Activated T-helper 9 cell treated with anti-CD3 and anti-CD28 coated beads, Interleukin-2, amount 50 U/mL, for 16 hours (primary cell): Measurements from ENCODE around the gene MDN1.
"Not testable (repeated sequence)": the region's sequence is repeated elsewhere in the genome, so short reads cannot be mapped to it uniquely, and the experiment has no call there.

ENCODE experiments used
- DNase-seq: peaks from one replicate; pipeline ENCODE4 v3.0.0-alpha.2; 2020; ENCODE audit warnings: low read depth

The MDN1 gene

GRCh38 chr6:89818977-89819335, 638 bp downstream of the MDN1 start:
- no peak for DNase-seq

- DNase-seq, result no peak
Measured at GRCh38 chr6:89817481-89817880, 2.1 kb downstream of the MDN1 start.

GRCh38 chr6:89813422-89813821, 6.2 kb downstream of the MDN1 start:
- DNase-seq, result not testable (repeated sequence)

GRCh38 chr6:89807581-89807980, 12.0 kb downstream of the MDN1 start:
- no peak for DNase-seq

GRCh38 chr6:89805814-89806371, 13.7 kb downstream of the MDN1 start:
- no peak for DNase-seq

- no peak for DNase-seq
Measured at GRCh38 chr6:89803271-89803670, 16.3 kb downstream of the MDN1 start.

GRCh38 chr6:89799756-89800155, 19.8 kb downstream of the MDN1 start:
- no peak for DNase-seq

- DNase-seq, result no peak
Measured at GRCh38 chr6:89799096-89799495, 20.5 kb downstream of the MDN1 start.

GRCh38 chr6:89797317-89797716, 22.3 kb downstream of the MDN1 start:
- no peak for DNase-seq

- no peak for DNase-seq
Measured at GRCh38 chr6:89794324-89794723, 25.3 kb downstream of the MDN1 start.

GRCh38 chr6:89793586-89793985, 26.0 kb downstream of the MDN1 start:
- no peak for DNase-seq

- DNase-seq, result no peak
Measured at GRCh38 chr6:89792881-89793280, 26.7 kb downstream of the MDN1 start.

GRCh38 chr6:89790403-89790802, 29.2 kb downstream of the MDN1 start:
- DNase-seq, result no peak

GRCh38 chr6:89789980-89790379, 29.6 kb downstream of the MDN1 start:
- no peak for DNase-seq

- no peak for DNase-seq
Measured at GRCh38 chr6:89787660-89788328, 31.8 kb downstream of the MDN1 start.

- DNase-seq, result no peak
Measured at GRCh38 chr6:89786970-89787369, 32.6 kb downstream of the MDN1 start.

GRCh38 chr6:89784838-89785237, 34.8 kb downstream of the MDN1 start:
- DNase-seq, result no peak

- DNase-seq, result not testable (repeated sequence)
Measured at GRCh38 chr6:89783293-89783692, 36.3 kb downstream of the MDN1 start.

GRCh38 chr6:89782222-89782621, 37.4 kb downstream of the MDN1 start:
- DNase-seq, result no peak

GRCh38 chr6:89781070-89782034, 38.2 kb downstream of the MDN1 start:
- no peak for DNase-seq

- DNase-seq, result no peak
Measured at GRCh38 chr6:89777455-89777854, 42.1 kb downstream of the MDN1 start.

- DNase-seq, result no peak
Measured at GRCh38 chr6:89776583-89777233, 42.9 kb downstream of the MDN1 start.

- no peak for DNase-seq
Measured at GRCh38 chr6:89775150-89775549, 44.4 kb downstream of the MDN1 start.
